Measurements from ENCODE around the gene ZNF780B. TPM values are rescaled to one million over a fixed set of nuclear protein-coding genes. Genes with fewer than 3 reads are reported as not detected.

ZNF780B gene
- total and polyA plus RNA-seq, 2 of the 8 experiments (the other 6 are each of a cell fraction or from before 2014, with no cell fraction given) = 3.1 to 22.4 TPM

GRCh38 chr19:40070058-40070457, 14.0 kb upstream of the ZNF780B start:
- no peak for DNase-seq (ENCODE audit: low read depth in 1 of 2, low spot score in 2 of 2)
- Histone ChIP-seq H3K4me1 (replicated peaks in 1 of 4; ENCODE audit: control insufficient read depth in 3 of 4, insufficient read depth in 4 of 4, low read length in 3 of 4) (no peaks in the 10 kb centered on the region), H3K56ac (replicated peaks; ENCODE audit: insufficient read length, low read depth, low read length) (no peak overlapping the region), H3K23ac (ENCODE audit: insufficient read length) (no peak overlapping the region), H3K4ac (replicated peaks; ENCODE audit: insufficient read length, low read depth, low read length) (no peak overlapping the region), H3K36me3 (ENCODE audit: control insufficient read depth in 2 of 4, insufficient read depth in 4 of 4, low read length in 3 of 4) (peaks cover 0 to 19% (median 12%) of the 10 kb centered on the region in 4 experiments; a peak in 6 of 8 replicates), H3K4me2 (ENCODE audit: insufficient read depth in 1 of 2, low read depth in 2 of 2, low read length in 2 of 2) (no peak overlapping the region), H2BK120ac (replicated peaks; ENCODE audit: low read depth, low read length) (no peak overlapping the region), H4K8ac (ENCODE audit: extremely low read depth, insufficient read depth, low read length) (no peak overlapping the region), H3K9me3 (ENCODE audit: insufficient read depth in 2 of 2, low read depth in 1 of 2, low read length in 1 of 2) (peaks cover 20 to 21% of the 10 kb centered on the region in 2 experiments), H4K5ac (ENCODE audit: insufficient read length, low read depth, low read length) (no peak overlapping the region), H2AK5ac (ENCODE audit: low read depth, low read length) (no peak overlapping the region), H3K27me3 (replicated peaks in 1 of 4; ENCODE audit: control insufficient read depth in 3 of 4, extremely low read depth in 1 of 4, insufficient read depth in 3 of 4, low read length in 3 of 4) (no peaks in the 10 kb centered on the region), H3K18ac (ENCODE audit: extremely low read depth, low read length) (no peak overlapping the region), H3K23me2 (ENCODE audit: low read depth, low read length) (no peaks in the 10 kb centered on the region), H3K79me1 (ENCODE audit: low read depth, low read length) (no peaks in the 10 kb centered on the region), H4K20me1 (replicated peaks in 1 of 2; ENCODE audit: control insufficient read depth in 1 of 2, insufficient read depth in 2 of 2, low read length in 2 of 2) (no peaks in the 10 kb centered on the region), H3K27ac (ENCODE audit: low read depth, low read length) (no peak overlapping the region), H4K91ac (replicated peaks; ENCODE audit: insufficient read length, low read length) (no peak overlapping the region), H2BK20ac (ENCODE audit: low read length) (no peak overlapping the region), H3K9ac (replicated peaks in 1 of 4; ENCODE audit: extremely low read depth in 1 of 4, low read depth in 3 of 4, low read length in 3 of 4) (no peak overlapping the region), H3K14ac (ENCODE audit: insufficient read length) (no peak overlapping the region), H2BK12ac (ENCODE audit: low read depth, low read length) (no peak overlapping the region), H2BK5ac (ENCODE audit: low read depth, low read length) (no peak overlapping the region), H2AFZ (ENCODE audit: low read length) (no peak overlapping the region), H3K4me3 (ENCODE audit: extremely low read depth in 1 of 4, insufficient read depth in 2 of 4, low read depth in 3 of 4, low read length in 4 of 4) (no peak overlapping the region), H3K79me2 (ENCODE audit: control insufficient read depth in 1 of 2, insufficient read depth in 2 of 2, low read length in 2 of 2) (no peaks in the 10 kb centered on the region), H2BK15ac (ENCODE audit: low read length) (no peak overlapping the region)
- no peak for FAIRE-seq
- no peak for TF ChIP-seq JUN (IDR thresholded peaks at IDR 0.05; ENCODE audit: low read depth, low read length)
- TF ChIP-seq MAFK (IDR thresholded peaks at IDR 0.05; ENCODE audit: low read depth, low read length) = peak; percentile 93
- TF ChIP-seq RAD21 (IDR thresholded peaks at IDR 0.05 in 1 of 2, conservative IDR thresholded peaks at IDR 0.05 in 1 of 2; ENCODE audit: low read depth in 2 of 2, low read length in 2 of 2) = no peak
- TF ChIP-seq RBBP5 (IDR thresholded peaks at IDR 0.05; ENCODE audit: borderline replicate concordance, low read depth, low read length) = no peak
- POLR2A ChIA-PET (ENCODE audit: partially characterized antibody) = no interaction called here
- WGBS, 2 experiments (ENCODE audit: extremely low coverage in 1 of 2, insufficient coverage in 1 of 2, insufficient read length in 1 of 2, insufficient replicate concordance in 2 of 2, low coverage in 1 of 2, low lambda C conversion rate in 2 of 2, missing lambda C conversion rate in 1 of 2) = 87% methylated on average over 1 of the region's 1 CpG; no CpG with 5 or more reads in 1 of the 2 experiments
- CTCF ChIA-PET (ENCODE audit: partially characterized antibody) = no interaction called here

Measured in H1 (cell line).